H1 (cell line): ENCODE data around the gene ATP11A. TPM values are rescaled to one million over a fixed set of nuclear protein-coding genes. Genes with fewer than 3 reads are reported as not detected.

Source experiments
- CTCF ChIA-PET: fragments of 300-600 bp; sonication (Branson Sonifier 250); formaldehyde crosslinking; loops from one replicate; lab custom pipeline; 2021; ENCODE audit not compliant: partially characterized antibody; lab: Charles Lee
- POLR2A ChIA-PET: fragments of 300-600 bp; sonication (Branson Sonifier 250); formaldehyde crosslinking; loops from one replicate; lab custom pipeline; 2021; ENCODE audit warnings: inconsistent platforms; ENCODE audit not compliant: partially characterized antibody; lab: Charles Lee
- DNase-seq, 2 experiments: peaks; one replicate each; pipeline versions ENCODE4 v3.0.0 to v3.0.0-alpha.2; 2010 to 2022; ENCODE audit warnings: low spot score in 2 of 2, low read depth in 1 of 2, mixed read lengths in 1 of 2
- FAIRE-seq: peaks from 2 replicates; lab custom pipeline; 2011; peaks lifted over from hg19 to GRCh38; lab: Jason Lieb, UNC
- H2AFZ ChIP-seq: 2 replicates; pipeline ENCODE4 v1.8.1; 2012; ENCODE audit warnings: low read length, inconsistent platforms
- H2AK5ac ChIP-seq: 2 replicates; pipeline ENCODE4 v1.6.1; 2013; ENCODE audit warnings: low read depth, low read length
- H2BK120ac ChIP-seq: replicated peaks from 2 replicates; pipeline ENCODE3; 2013; ENCODE audit warnings: low read depth, low read length, inconsistent platforms
- H2BK12ac ChIP-seq: 2 replicates; pipeline ENCODE4 v1.6.1; 2013; ENCODE audit warnings: low read depth, low read length
- H2BK15ac ChIP-seq: 2 replicates; pipeline ENCODE4 v1.6.1; 2013; ENCODE audit warnings: low read length
- H2BK20ac ChIP-seq: 2 replicates; pipeline ENCODE4 v1.6.1; 2013; ENCODE audit warnings: low read length
- H2BK5ac ChIP-seq: 2 replicates; pipeline ENCODE4 v1.6.1; 2013; ENCODE audit warnings: low read depth, low read length
- H3K14ac ChIP-seq: 2 replicates; pipeline ENCODE4 v1.6.1; 2013; ENCODE audit warnings: inconsistent platforms; ENCODE audit not compliant: insufficient read length
- H3K18ac ChIP-seq: 2 replicates; pipeline ENCODE4 v1.6.1; 2013; ENCODE audit warnings: low read length; ENCODE audit errors: extremely low read depth
- H3K23ac ChIP-seq: 2 replicates; pipeline ENCODE4 v1.6.1; 2013; ENCODE audit warnings: inconsistent platforms; ENCODE audit not compliant: insufficient read length
- H3K23me2 ChIP-seq: 2 replicates; pipeline ENCODE4 v1.6.1; 2013; ENCODE audit warnings: low read depth, low read length
- H3K27ac ChIP-seq: 2 replicates; pipeline ENCODE4 v1.6.1; 2011; ENCODE audit warnings: low read depth, low read length, inconsistent platforms
- H3K27me3 ChIP-seq, 4 experiments: replicated peaks in 1 of 4; 1 replicate in 1 of 4; 2 replicates in 3 of 4; pipeline versions ENCODE4 v1.6.1 to v1.8.1; 2011 to 2013; ENCODE audit warnings: low read length in 3 of 4, mild to moderate bottlenecking in 3 of 4, inconsistent platforms in 2 of 4, mixed read lengths in 2 of 4, moderate library complexity in 1 of 4; ENCODE audit not compliant: control insufficient read depth in 3 of 4, insufficient read depth in 3 of 4; ENCODE audit errors: extremely low read depth in 1 of 4
- H3K36me3 ChIP-seq, 4 experiments: 2 replicates each; pipeline versions ENCODE4 v1.6.1 to v1.8.1; 2011 to 2013; ENCODE audit warnings: mild to moderate bottlenecking in 4 of 4, low read length in 3 of 4, moderate library complexity in 2 of 4, control low read depth in 1 of 4, inconsistent platforms in 1 of 4; ENCODE audit not compliant: insufficient read depth in 4 of 4, control insufficient read depth in 2 of 4
- H3K4ac ChIP-seq: replicated peaks from 2 replicates; pipeline ENCODE3; 2013; ENCODE audit warnings: low read length, low read depth, mixed read lengths, inconsistent platforms; ENCODE audit not compliant: insufficient read length
- H3K4me1 ChIP-seq, 4 experiments: replicated peaks in 1 of 4; 1 replicate in 1 of 4; 2 replicates in 3 of 4; pipeline versions ENCODE4 v1.6.1 to v1.8.1; 2011 to 2013; ENCODE audit warnings: low read length in 3 of 4, inconsistent platforms in 2 of 4, mixed read lengths in 1 of 4; ENCODE audit not compliant: insufficient read depth in 4 of 4, control insufficient read depth in 3 of 4
- H3K4me2 ChIP-seq, 2 experiments: 2 replicates each; pipeline versions ENCODE4 v1.6.1 to v1.8.1; 2011 to 2013; ENCODE audit warnings: low read depth in 2 of 2, low read length in 2 of 2, control low read depth in 1 of 2, inconsistent platforms in 1 of 2, mild to moderate bottlenecking in 1 of 2; ENCODE audit not compliant: insufficient read depth in 1 of 2
- H3K4me3 ChIP-seq, 4 experiments: fragments of 200-600, 300-600 bp in 1 of 4; sonication (generic), shearing (Covaris generic), sonication (Bioruptor Twin) in 1 of 4; 2 replicates each; pipeline versions ENCODE4 v1.5.1 to v1.8.1; 2011 to 2016; ENCODE audit warnings: low read length in 4 of 4, low read depth in 3 of 4, control low read depth in 2 of 4, inconsistent platforms in 2 of 4, mild to moderate bottlenecking in 2 of 4, mixed read lengths in 1 of 4, moderate library complexity in 1 of 4; ENCODE audit not compliant: insufficient read depth in 2 of 4; ENCODE audit errors: extremely low read depth in 1 of 4
- H3K56ac ChIP-seq: replicated peaks from 2 replicates; pipeline ENCODE3; 2013; ENCODE audit warnings: low read depth, mild to moderate bottlenecking, mixed read lengths, low read length, inconsistent platforms; ENCODE audit not compliant: insufficient read length
- H3K79me1 ChIP-seq: 2 replicates; pipeline ENCODE4 v1.6.1; 2013; ENCODE audit warnings: low read depth, low read length, control low read depth
- H3K79me2 ChIP-seq, 2 experiments: 2 replicates each; pipeline versions ENCODE4 v1.6.1 to v1.8.1; 2012 to 2013; ENCODE audit warnings: low read length in 2 of 2, mild to moderate bottlenecking in 2 of 2, inconsistent platforms in 1 of 2; ENCODE audit not compliant: insufficient read depth in 2 of 2, control insufficient read depth in 1 of 2
- H3K9ac ChIP-seq, 4 experiments: replicated peaks in 1 of 4; 1 replicate in 1 of 4; 2 replicates in 3 of 4; pipeline versions ENCODE4 v1.6.1 to v1.8.1; 2011 to 2013; ENCODE audit warnings: low read depth in 3 of 4, low read length in 3 of 4, control low read depth in 2 of 4, mild to moderate bottlenecking in 2 of 4, moderate library complexity in 2 of 4, inconsistent platforms in 1 of 4; ENCODE audit errors: extremely low read depth in 1 of 4
- H3K9me3 ChIP-seq, 2 experiments: 2 replicates each; pipeline versions ENCODE4 v1.6.1 to v1.8.1; 2012 to 2013; ENCODE audit warnings: mild to moderate bottlenecking in 2 of 2, moderate library complexity in 2 of 2, control low read depth in 1 of 2, inconsistent platforms in 1 of 2, low read depth in 1 of 2, low read length in 1 of 2, mixed read lengths in 1 of 2; ENCODE audit not compliant: insufficient read depth in 2 of 2
- H4K20me1 ChIP-seq, 2 experiments: replicated peaks in 1 of 2; 2 replicates each; pipeline versions ENCODE3 to v1.8.1; 2011 to 2013; ENCODE audit warnings: inconsistent platforms in 2 of 2, low read length in 2 of 2, mild to moderate bottlenecking in 1 of 2; ENCODE audit not compliant: insufficient read depth in 2 of 2, control insufficient read depth in 1 of 2
- H4K5ac ChIP-seq: 2 replicates; pipeline ENCODE4 v1.6.1; 2013; ENCODE audit warnings: low read length, low read depth, mixed read lengths, inconsistent platforms; ENCODE audit not compliant: insufficient read length
- H4K8ac ChIP-seq: 2 replicates; pipeline ENCODE4 v1.8.0; 2013; ENCODE audit warnings: mild to moderate bottlenecking, moderate library complexity, low read length, inconsistent platforms; ENCODE audit not compliant: insufficient read depth; ENCODE audit errors: extremely low read depth
- H4K91ac ChIP-seq: replicated peaks from 2 replicates; pipeline ENCODE3; 2013; ENCODE audit warnings: low read length, mixed read lengths, inconsistent platforms; ENCODE audit not compliant: insufficient read length
- EP300 ChIP-seq, 2 experiments: IDR thresholded peaks; 1 replicate in 1 of 2; 2 replicates in 1 of 2; pipeline ENCODE4 v1.6.1; 2011 to 2012; ENCODE audit warnings: low read depth in 2 of 2, low read length in 2 of 2, mild to moderate bottlenecking in 2 of 2, borderline replicate concordance in 1 of 2, inconsistent platforms in 1 of 2, moderate library complexity in 1 of 2
- JUN ChIP-seq: IDR thresholded peaks from 2 replicates; pipeline ENCODE4 v1.6.1; 2011; ENCODE audit warnings: low read depth, mild to moderate bottlenecking, improper control_type of control experiment, low read length
- JUND ChIP-seq: IDR thresholded peaks from 2 replicates; pipeline ENCODE4 v1.6.1; 2011; ENCODE audit warnings: mild to moderate bottlenecking, improper control_type of control experiment, low read length
- NANOG ChIP-seq: IDR thresholded peaks from 2 replicates; pipeline ENCODE4 v1.6.1; 2011; ENCODE audit warnings: low read length, low read depth, mild to moderate bottlenecking, inconsistent platforms; ENCODE audit not compliant: insufficient read depth, poor library complexity, severe bottlenecking
- POLR2A ChIP-seq, 2 experiments: IDR thresholded peaks; 1 replicate in 1 of 2; 2 replicates in 1 of 2; pipeline ENCODE4 v1.6.1; 2011; ENCODE audit warnings: low read depth in 2 of 2, low read length in 2 of 2, mild to moderate bottlenecking in 2 of 2; ENCODE audit errors: control extremely low read depth in 1 of 2
- SP1 ChIP-seq: IDR thresholded peaks from 2 replicates; pipeline ENCODE4 v1.6.1; 2011; ENCODE audit warnings: low read depth, low read length
- YY1 ChIP-seq: IDR thresholded peaks from 2 replicates; pipeline ENCODE4 v1.6.1; 2011; ENCODE audit warnings: low read depth, mild to moderate bottlenecking, low read length
- ZNF274 ChIP-seq: IDR thresholded peaks from 2 replicates; pipeline ENCODE4 v1.7.0; 2012; ENCODE audit warnings: low read length, borderline replicate concordance; ENCODE audit errors: extremely low read depth
- WGBS, 2 experiments: shearing (Covaris generic) in 1 of 2; methylation state at CpG; one replicate each; pipeline versions ENCODE4 v1.1.6 to v1.1.7; 2013 to 2015; ENCODE audit warnings: low lambda C conversion rate in 2 of 2, mixed read lengths in 2 of 2, inconsistent platforms in 1 of 2, low coverage in 1 of 2, missing lambda C conversion rate in 1 of 2; ENCODE audit not compliant: insufficient replicate concordance in 2 of 2, insufficient coverage in 1 of 2, insufficient read length in 1 of 2; ENCODE audit errors: extremely low coverage in 1 of 2, missing lambda C conversion rate in 1 of 2; 5-methylcytosine and 5-hydroxymethylcytosine counted together
- polyA plus RNA-seq, 7 experiments: library from polyadenylated mRNA; depleted of rRNA in 3 of 7; stranded (reverse) in 5 of 7; unstranded in 2 of 7; fragments of >200 nt in 5 of 7; fragments of 200-250 nt in 2 of 7; gene quantifications; 1 replicate in 5 of 7; 2 replicates in 1 of 7; 4 replicates in 1 of 7; pipeline versions ENCODE4 v1.2.1 to v1.2.3, GENCODE V29; 2011 to 2013; ENCODE audit warnings: missing spikeins in 2 of 7, mixed read lengths in 2 of 7
- total RNA-seq: library from RNA; stranded (reverse); fragmentation: NEBNext Ultra II Directional; extraction: Animal tissue kit (Norgen Biotek cat#: 25700); gene quantifications from 2 replicates; pipeline ENCODE4 v1.2.1, GENCODE V29; 2021

ATP11A gene
- total and polyA plus RNA-seq, 2 of the 8 experiments (the other 6 are each of a cell fraction or from before 2014, with no cell fraction given), result 28.8 to 72.9 TPM

GRCh38 chr13:112671359-112671758 lies 18.5 kb upstream of the ATP11A start:
- Histone ChIP-seq H3K36me3 (no peaks in the 10 kb centered on the region), H3K56ac (no peak overlapping the region), H4K91ac (no peak overlapping the region), H4K8ac (no peak overlapping the region), H4K5ac (no peak overlapping the region), H3K79me2 (no peaks in the 10 kb centered on the region), H2AFZ (no peak overlapping the region), H3K23ac (no peak overlapping the region), H3K4me3 (no peak overlapping the region), H4K20me1 (no peaks in the 10 kb centered on the region), H2BK12ac (no peak overlapping the region), H3K4me2 (no peak overlapping the region), H3K4ac (no peak overlapping the region), H3K79me1 (no peaks in the 10 kb centered on the region), H3K4me1 (peaks cover 0 to 7% (median 1%) of the 10 kb centered on the region in 4 experiments; a peak in 2 of 7 replicates), H2BK15ac (no peak overlapping the region), H3K27ac (no peak overlapping the region), H3K14ac (no peak overlapping the region), H2AK5ac (no peak overlapping the region), H2BK20ac (no peak overlapping the region), H3K23me2 (peaks cover 5% of the 10 kb centered on the region; the same call in 1 of the 2 replicates), H3K9ac (no peak overlapping the region), H2BK120ac (no peak overlapping the region), H2BK5ac (no peak overlapping the region), H3K18ac (no peak overlapping the region), H3K9me3 (no peaks in the 10 kb centered on the region), H3K27me3 (peaks cover 0 to 4% (median 0%) of the 10 kb centered on the region in 4 experiments; a peak in 2 of 7 replicates)
- DNase-seq, result no peak
- WGBS, 2 experiments, result 93% methylated on average over 10 of the region's 10 CpGs; no CpG with 5 or more reads in 1 of the 2 experiments
- no peak for FAIRE-seq
- TF ChIP-seq SP1 (no peak), YY1 (no peak), JUN (no peak), EP300 (IDR thresholded peaks at IDR 0.05; ENCODE audit: borderline replicate concordance in 1 of 2, low read depth in 2 of 2, low read length in 2 of 2) (no peak), JUND (no peak), POLR2A (IDR thresholded peaks at IDR 0.05; ENCODE audit: control extremely low read depth in 1 of 2, low read depth in 2 of 2, low read length in 2 of 2) (no peak), ZNF274 (no peak), NANOG (no peak)
- ChIA-PET CTCF (interaction anchor here (0.6 to 1.2 kb wide), 3 partner anchors 20 to 64 kb away, joined by 3 to 4 read pairs (median 3); no protein-coding TSS in a partner anchor), POLR2A (no interaction called here)
